CD4-positive, CD25-positive, alpha-beta regulatory T cell (primary cell): ENCODE data around the gene SELE. TPM values are rescaled to one million over a fixed set of nuclear protein-coding genes. Genes with fewer than 3 reads are reported as not detected.

ENCODE experiments used
- ATAC-seq, 2 donors: fragments of 150-1000 bp; cut with Tn5 transposase; one replicate each; pipeline ENCODE4 v1.10.0; 2021; ENCODE audit warnings: low read depth in 2 of 2, moderate number of reproducible peaks in 2 of 2, moderate library complexity in 1 of 2
- DNase-seq, 3 donors: peaks; one replicate each; pipeline versions ENCODE4 v3.0.0 to v3.0.0-alpha.2; 2012 to 2022; ENCODE audit warnings: mixed read lengths in 1 of 3
- H3K27ac ChIP-seq: one replicate; pipeline ENCODE4 v1.7.0; 2013; ENCODE audit warnings: mild to moderate bottlenecking, low read length; ENCODE audit not compliant: insufficient read depth, poor library complexity, severe bottlenecking
- H3K27me3 ChIP-seq: one replicate; pipeline ENCODE4 v1.7.0; 2013; ENCODE audit warnings: low read length; ENCODE audit not compliant: control insufficient read depth, insufficient read depth
- H3K36me3 ChIP-seq: one replicate; pipeline ENCODE4 v1.7.0; 2013; ENCODE audit warnings: mild to moderate bottlenecking, low read length, moderate library complexity; ENCODE audit not compliant: control insufficient read depth, insufficient read depth
- H3K4me1 ChIP-seq: 2 replicates; pipeline ENCODE4 v1.7.0; 2013; ENCODE audit warnings: mild to moderate bottlenecking, low read length; ENCODE audit not compliant: insufficient read depth, control insufficient read depth, poor library complexity, severe bottlenecking
- H3K4me3 ChIP-seq: one replicate; pipeline ENCODE4 v1.7.0; 2013; ENCODE audit warnings: low read depth, mild to moderate bottlenecking, low read length, moderate library complexity
- H3K9me3 ChIP-seq, 2 experiments: 1 replicate in 1 of 2; 2 replicates in 1 of 2; pipeline ENCODE4 v1.7.0; 2013; ENCODE audit warnings: low read length in 2 of 2, mild to moderate bottlenecking in 1 of 2, moderate library complexity in 1 of 2; ENCODE audit not compliant: control insufficient read depth in 2 of 2
- H3K27ac Mint-ChIP-seq, 3 donors: one replicate each; pipeline ENCODE4 v1.8.0; 2020 to 2022; ENCODE audit warnings: mild to moderate bottlenecking in 3 of 3, mixed read lengths in 3 of 3, moderate library complexity in 2 of 3
- H3K27me3 Mint-ChIP-seq: one replicate; pipeline ENCODE4 v1.8.0; 2022; ENCODE audit warnings: mild to moderate bottlenecking, mixed read lengths
- H3K36me3 Mint-ChIP-seq: one replicate; pipeline ENCODE4 v1.8.0; 2020; ENCODE audit warnings: mixed read lengths
- H3K4me1 Mint-ChIP-seq, 4 donors: one replicate each; pipeline ENCODE4 v1.8.0; 2020 to 2022; ENCODE audit warnings: mixed read lengths in 4 of 4, mild to moderate bottlenecking in 1 of 4
- H3K4me3 Mint-ChIP-seq, 4 donors: one replicate each; pipeline ENCODE4 v1.8.0; 2020 to 2022; ENCODE audit warnings: mild to moderate bottlenecking in 4 of 4, mixed read lengths in 4 of 4, moderate library complexity in 3 of 4
- H3K9me3 Mint-ChIP-seq, 7 donors: one replicate each; pipeline ENCODE4 v1.8.0; 2020 to 2022; ENCODE audit warnings: mixed read lengths in 7 of 7, mild to moderate bottlenecking in 3 of 7, moderate library complexity in 2 of 7
- polyA plus RNA-seq, 4 donors: library from polyadenylated mRNA; unstranded; fragments of 300-500 nt; fragmentation: Illumina TruSeq; gene quantifications; one replicate each; pipeline ENCODE4 v1.2.3, GENCODE V29; 2021
- total RNA-seq: library from RNA; stranded (reverse); gene quantifications from one replicate; pipeline ENCODE4 v1.2.3, GENCODE V29; 2022

The SELE gene
- total RNA-seq (not detected), polyA plus RNA-seq (under 1 TPM in 2 of 4 donors, not detected in 2; 0.06 to 0.09 TPM)

GRCh38 chr1:169733924-169734323 lies at the start of gene SELE:
Gene SELE, minus strand, starts transcription at chr1:169734079. Its CDS starts 467 bp downstream, at chr1:169733612.
- no peak within 1 kb of the TSS for H3K27ac ChIP-seq
- peaks cover 36% of the 10 kb centered on the region for H3K27me3 Mint-ChIP-seq

GRCh38 chr1:169782596-169782995 lies 48.7 kb upstream of the SELE start:
- no peak overlapping the region for H3K4me3 Mint-ChIP-seq
- no peak for ATAC-seq
- H3K27ac Mint-ChIP-seq = no peak overlapping the region
- no peak for DNase-seq
- H3K36me3 Mint-ChIP-seq = no peaks in the 10 kb centered on the region
- Histone ChIP-seq H3K4me3 (no peak overlapping the region), H3K27ac (no peak overlapping the region), H3K9me3 (no peaks in the 10 kb centered on the region), H3K27me3 (peaks cover 27% of the 10 kb centered on the region), H3K4me1 (no peaks in the 10 kb centered on the region), H3K36me3 (no peaks in the 10 kb centered on the region)
- H3K4me1 Mint-ChIP-seq = no peaks in the 10 kb centered on the region
- H3K9me3 Mint-ChIP-seq = peaks cover 0 to 2% (median 0%) of the 10 kb centered on the region in 7 donors
- H3K27me3 Mint-ChIP-seq = peaks cover 45% of the 10 kb centered on the region

More at GRCh38 chr1:169733924-169734323, at the start of gene SELE:
- no peak for DNase-seq
- H3K4me3 ChIP-seq = no peak within 1 kb of the TSS
- no peaks in the 10 kb centered on the region for H3K9me3 ChIP-seq
- ATAC-seq = no peak
- Mint-ChIP-seq H3K4me3 (no peak within 1 kb of the TSS), H3K27ac (no peak within 1 kb of the TSS), H3K36me3 (no peaks in the 10 kb centered on the region), H3K9me3 (peaks cover 0 to 2% (median 0%) of the 10 kb centered on the region in 7 donors), H3K4me1 (no peaks in the 10 kb centered on the region)
- H3K4me1 ChIP-seq = no peaks in the 10 kb centered on the region
- H3K36me3 ChIP-seq = no peaks in the 10 kb centered on the region
- peaks cover 24% of the 10 kb centered on the region for H3K27me3 ChIP-seq

- peaks cover 39% of the 10 kb centered on the region for H3K27me3 Mint-ChIP-seq
These were observed 46.1 kb upstream of the SELE start for GRCh38 chr1:169779970-169780369.

GRCh38 chr1:169779150-169779549 lies 45.3 kb upstream of the SELE start:
- Histone ChIP-seq H3K9me3 (no peaks in the 10 kb centered on the region), H3K27me3 (peaks cover 21% of the 10 kb centered on the region), H3K4me1 (no peaks in the 10 kb centered on the region), H3K4me3 (no peak overlapping the region), H3K36me3 (no peaks in the 10 kb centered on the region), H3K27ac (no peak overlapping the region)
- Mint-ChIP-seq H3K27ac (no peak overlapping the region), H3K9me3 (peaks cover 0 to 2% (median 0%) of the 10 kb centered on the region in 7 donors), H3K4me3 (no peak overlapping the region), H3K4me1 (no peaks in the 10 kb centered on the region), H3K36me3 (no peaks in the 10 kb centered on the region), H3K27me3 (peaks cover 32% of the 10 kb centered on the region)
- DNase-seq (no peak), ATAC-seq (no peak)

More at GRCh38 chr1:169779970-169780369, 46.1 kb upstream of the SELE start:
- Histone ChIP-seq H3K9me3 (no peaks in the 10 kb centered on the region), H3K4me1 (no peaks in the 10 kb centered on the region), H3K27me3 (peaks cover 27% of the 10 kb centered on the region), H3K27ac (no peak overlapping the region), H3K36me3 (no peaks in the 10 kb centered on the region), H3K4me3 (no peak overlapping the region)
- Mint-ChIP-seq H3K9me3 (peaks cover 0 to 2% (median 0%) of the 10 kb centered on the region in 7 donors), H3K4me3 (no peak overlapping the region), H3K27ac (no peak overlapping the region), H3K4me1 (no peaks in the 10 kb centered on the region), H3K36me3 (no peaks in the 10 kb centered on the region)
- DNase-seq (no peak), ATAC-seq (no peak)

- DNase-seq (no peak), ATAC-seq (no peak)
- Histone ChIP-seq H3K36me3 (no peaks in the 10 kb centered on the region), H3K27ac (no peak overlapping the region), H3K4me3 (no peak overlapping the region), H3K4me1 (no peaks in the 10 kb centered on the region), H3K27me3 (peaks cover 6% of the 10 kb centered on the region), H3K9me3 (no peaks in the 10 kb centered on the region)
- Mint-ChIP-seq H3K36me3 (no peaks in the 10 kb centered on the region), H3K4me3 (no peak overlapping the region), H3K9me3 (peaks cover 0 to 2% (median 0%) of the 10 kb centered on the region in 7 donors), H3K27ac (no peak overlapping the region), H3K27me3 (peaks cover 27% of the 10 kb centered on the region), H3K4me1 (no peaks in the 10 kb centered on the region)
These were observed 42.6 kb upstream of the SELE start for GRCh38 chr1:169776440-169776839.

- no peaks in the 10 kb centered on the region for H3K36me3 Mint-ChIP-seq
- no peak overlapping the region for H3K27ac Mint-ChIP-seq
- no peaks in the 10 kb centered on the region for H3K9me3 Mint-ChIP-seq
- no peaks in the 10 kb centered on the region for H3K4me1 Mint-ChIP-seq
- no peak overlapping the region for H3K27ac ChIP-seq
- H3K4me3 Mint-ChIP-seq = no peak overlapping the region
- H3K36me3 ChIP-seq = no peaks in the 10 kb centered on the region
- H3K27me3 ChIP-seq = peaks cover 21% of the 10 kb centered on the region
- peaks cover 24% of the 10 kb centered on the region for H3K27me3 Mint-ChIP-seq
- no peaks in the 10 kb centered on the region for H3K9me3 ChIP-seq
- DNase-seq (no peak), ATAC-seq (no peak)
- H3K4me1 ChIP-seq = no peaks in the 10 kb centered on the region
- no peak overlapping the region for H3K4me3 ChIP-seq
These were observed 34.3 kb upstream of the SELE start for GRCh38 chr1:169768161-169768560.

GRCh38 chr1:169765580-169766331 lies 31.9 kb upstream of the SELE start:
- no peak overlapping the region for H3K4me3 ChIP-seq
- H3K36me3 Mint-ChIP-seq = no peaks in the 10 kb centered on the region
- H3K9me3 Mint-ChIP-seq = no peaks in the 10 kb centered on the region
- peaks cover 28% of the 10 kb centered on the region for H3K27me3 Mint-ChIP-seq
- no peaks in the 10 kb centered on the region for H3K4me1 Mint-ChIP-seq
- H3K27me3 ChIP-seq = peaks cover 18% of the 10 kb centered on the region
- H3K36me3 ChIP-seq = no peaks in the 10 kb centered on the region
- no peaks in the 10 kb centered on the region for H3K4me1 ChIP-seq
- H3K27ac Mint-ChIP-seq = no peak overlapping the region
- no peaks in the 10 kb centered on the region for H3K9me3 ChIP-seq
- H3K4me3 Mint-ChIP-seq = no peak overlapping the region
- H3K27ac ChIP-seq = no peak overlapping the region
- ATAC-seq (no peak), DNase-seq (no peak)

- no peak overlapping the region for H3K27ac ChIP-seq
- no peaks in the 10 kb centered on the region for H3K36me3 ChIP-seq
- H3K27ac Mint-ChIP-seq = no peak overlapping the region
- H3K27me3 Mint-ChIP-seq = peaks cover 28% of the 10 kb centered on the region
- H3K36me3 Mint-ChIP-seq = no peaks in the 10 kb centered on the region
- peaks cover 13% of the 10 kb centered on the region for H3K27me3 ChIP-seq
- DNase-seq = no peak
- no peak overlapping the region for H3K4me3 Mint-ChIP-seq
- ATAC-seq = no peak
- no peaks in the 10 kb centered on the region for H3K4me1 ChIP-seq
- no peaks in the 10 kb centered on the region for H3K9me3 Mint-ChIP-seq
- no peak overlapping the region for H3K4me3 ChIP-seq
- H3K9me3 ChIP-seq = no peaks in the 10 kb centered on the region
- peaks cover 0 to 6% (median 0%) of the 10 kb centered on the region in 4 donors for H3K4me1 Mint-ChIP-seq
These were observed 31.0 kb upstream of the SELE start for GRCh38 chr1:169764919-169765318.
